Activated T-cell treated with anti-CD3 and anti-CD28 coated beads, Interleukin-2, amount 50 U/mL, for 24 hours (primary cell): ENCODE measurements around the gene SPAG5.
"Not testable (repeated sequence)": the region's sequence is repeated elsewhere in the genome, so short reads cannot be mapped to it uniquely, and the experiment has no call there.

Experiments
- DNase-seq: peaks from one replicate; pipeline ENCODE4 v3.0.0-alpha.2; 2020
- H3K27ac Mint-ChIP-seq: 2 replicates; pipeline ENCODE4 v1.8.0; 2020; ENCODE audit warnings: mild to moderate bottlenecking, mixed read lengths
- H3K27me3 Mint-ChIP-seq: 2 replicates; pipeline ENCODE4 v1.8.0; 2020; ENCODE audit warnings: mixed read lengths
- H3K36me3 Mint-ChIP-seq: 2 replicates; pipeline ENCODE4 v1.8.0; 2020; ENCODE audit warnings: low read depth, mixed read lengths
- H3K4me1 Mint-ChIP-seq: 2 replicates; pipeline ENCODE4 v1.8.0; 2020; ENCODE audit warnings: low read depth, mixed read lengths
- H3K4me3 Mint-ChIP-seq: 2 replicates; pipeline ENCODE4 v1.8.0; 2020; ENCODE audit warnings: mild to moderate bottlenecking, moderate library complexity, mixed read lengths
- H3K9me3 Mint-ChIP-seq: 2 replicates; pipeline ENCODE4 v1.8.0; 2020; ENCODE audit warnings: mixed read lengths

Gene SPAG5

DNA sequence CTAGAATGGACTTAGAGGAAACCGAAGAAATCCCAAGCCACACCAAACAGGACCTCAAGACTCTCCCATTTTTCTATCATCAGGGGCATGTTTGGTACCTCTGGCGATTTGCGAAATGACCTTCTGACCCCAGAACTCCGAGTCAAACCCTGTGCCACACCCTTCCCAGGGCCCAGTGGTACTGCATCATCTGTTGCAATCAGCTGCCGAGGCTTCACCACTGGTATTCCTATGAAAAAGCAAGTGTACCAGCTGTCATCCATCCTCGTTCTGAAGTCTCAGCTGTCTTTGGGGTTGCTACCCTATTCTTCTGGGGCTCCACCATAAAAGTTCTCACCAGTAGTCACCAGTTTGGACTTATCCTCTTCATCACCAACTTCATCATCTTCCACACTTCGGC, 17.5 kb upstream of the SPAG5 start:
- no peak overlapping the region for H3K4me3 Mint-ChIP-seq
- H3K36me3 Mint-ChIP-seq, result peaks cover 98% of the 10 kb centered on the region
- H3K9me3 Mint-ChIP-seq, result no peaks in the 10 kb centered on the region
- no peak for DNase-seq
- H3K4me1 Mint-ChIP-seq, result no peaks in the 10 kb centered on the region
- no peaks in the 10 kb centered on the region for H3K27me3 Mint-ChIP-seq
- H3K27ac Mint-ChIP-seq, result peak overlapping the region; percentile 53

DNA sequence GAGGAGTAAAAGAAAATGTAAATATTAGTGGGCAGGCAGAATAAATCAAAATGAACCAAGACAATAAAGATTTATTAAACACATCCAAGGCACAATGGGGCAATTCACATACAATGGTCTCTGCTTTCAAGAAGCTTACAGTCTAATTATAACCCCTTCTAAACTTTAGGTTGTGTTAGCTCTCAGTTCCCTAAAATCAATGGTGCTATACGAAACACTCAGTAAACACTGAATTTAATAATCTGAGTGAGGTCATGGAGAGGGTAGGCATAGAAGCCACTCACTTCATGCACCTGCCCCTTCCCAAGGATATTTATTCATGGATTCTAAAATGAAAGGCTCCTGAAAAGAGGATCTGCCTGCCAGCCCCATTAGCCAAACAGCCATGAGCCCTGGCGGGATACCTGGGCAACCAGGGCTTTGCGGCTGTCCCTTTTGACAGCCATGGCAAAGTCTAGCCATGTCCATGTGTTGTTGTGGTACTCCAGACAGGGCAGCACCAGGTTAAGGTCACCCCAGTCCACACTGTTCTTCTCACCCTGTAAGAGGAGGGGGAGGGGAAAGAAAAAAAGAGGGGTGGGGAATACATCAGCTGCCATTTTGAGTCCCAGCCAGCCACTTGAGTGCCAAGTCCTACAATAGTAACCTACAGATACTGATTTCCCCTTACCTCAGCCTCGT, 16.6 kb upstream of the SPAG5 start:
- Mint-ChIP-seq H3K27ac (peak overlapping the region; percentile 13), H3K9me3 (no peaks in the 10 kb centered on the region)

GRCh38 chr17:28613931-28614381, 15.1 kb upstream of the SPAG5 start, which contains the start of gene RSKR:
Gene RSKR (minus strand): TSS chr17:28614185. CDS start chr17:28614161, 24 bp downstream.
- H3K4me3 Mint-ChIP-seq, result no peak within 1 kb of the TSS
- peak within 1 kb of the TSS; percentile 77 for H3K27ac Mint-ChIP-seq

More for the DNA sequence above, 16.6 kb upstream of the SPAG5 start:
- DNase-seq, result no peak
- H3K4me3 Mint-ChIP-seq, result no peak overlapping the region
- H3K36me3 Mint-ChIP-seq, result peaks cover 98% of the 10 kb centered on the region
- H3K4me1 Mint-ChIP-seq, result no peaks in the 10 kb centered on the region
- H3K27me3 Mint-ChIP-seq, result no peaks in the 10 kb centered on the region

DNA sequence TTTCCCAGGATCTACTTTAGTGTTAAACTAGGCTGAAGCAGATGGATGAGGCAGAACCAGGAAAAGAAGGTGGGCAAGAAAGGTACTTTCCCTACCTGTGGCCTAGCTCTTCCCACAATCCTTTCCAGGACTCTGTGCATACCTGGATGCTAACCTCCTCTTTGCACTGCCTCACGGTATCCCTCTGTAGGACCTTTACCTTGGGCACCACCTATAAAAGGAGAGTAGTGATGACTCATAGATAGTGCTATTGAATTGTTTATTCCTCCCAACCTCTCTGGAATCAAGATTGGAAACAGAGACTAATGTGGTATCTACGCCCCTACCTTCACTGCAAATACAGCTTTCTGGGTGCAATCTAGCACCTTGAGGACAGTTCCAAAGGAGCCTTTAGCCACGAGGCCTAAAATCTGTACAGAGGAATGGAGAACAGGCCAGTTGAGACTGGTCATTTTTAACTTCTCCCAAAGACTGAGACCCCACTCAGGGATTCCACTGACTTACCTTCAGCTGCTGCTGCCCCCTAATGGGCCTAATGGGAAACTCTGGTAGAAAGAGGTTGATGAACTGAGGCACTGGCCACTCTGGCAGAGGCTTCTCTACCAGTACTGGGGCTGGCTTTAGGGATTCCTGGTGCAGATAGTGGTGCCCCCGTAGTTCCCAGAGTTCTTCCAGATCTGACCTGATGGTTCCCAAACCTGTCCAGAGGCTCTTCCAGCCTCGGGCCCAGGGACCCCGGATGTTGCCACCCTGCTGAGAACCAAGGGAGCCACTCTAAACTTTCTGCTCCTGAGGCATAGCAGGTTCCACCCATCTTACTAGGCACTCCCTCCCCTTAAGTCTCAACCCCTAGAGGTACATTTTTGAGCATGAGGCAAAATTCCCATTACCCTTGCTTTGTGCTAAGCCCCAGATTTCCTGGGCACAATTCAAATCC, 14.4 kb upstream of the SPAG5 start:
- Mint-ChIP-seq H3K4me3 (no peak overlapping the region), H3K27ac (peak overlapping the region; percentile 77), H3K9me3 (no peaks in the 10 kb centered on the region)

More at GRCh38 chr17:28613931-28614381, 15.1 kb upstream of the SPAG5 start, which contains the start of gene RSKR:
- H3K27me3 Mint-ChIP-seq, result no peaks in the 10 kb centered on the region
- no peaks in the 10 kb centered on the region for H3K9me3 Mint-ChIP-seq
- no peaks in the 10 kb centered on the region for H3K4me1 Mint-ChIP-seq
- H3K36me3 Mint-ChIP-seq, result peaks cover 97% of the 10 kb centered on the region
- DNase-seq, result no peak

GRCh38 chr17:28612531-28612930, 13.7 kb upstream of the SPAG5 start:
- DNase-seq, result no peak
- Mint-ChIP-seq H3K27me3 (no peaks in the 10 kb centered on the region), H3K4me3 (no peak overlapping the region), H3K27ac (peak overlapping the region; percentile 48), H3K36me3 (peaks cover 98% of the 10 kb centered on the region), H3K9me3 (no peaks in the 10 kb centered on the region), H3K4me1 (no peaks in the 10 kb centered on the region)

More for the DNA sequence above, 14.4 kb upstream of the SPAG5 start:
- Mint-ChIP-seq H3K36me3 (peaks cover 96% of the 10 kb centered on the region), H3K27me3 (no peaks in the 10 kb centered on the region), H3K4me1 (no peaks in the 10 kb centered on the region)
- DNase-seq, result peak; percentile 43

- H3K27ac Mint-ChIP-seq, result peak overlapping the region; percentile 63
These were observed 11.6 kb upstream of the SPAG5 start for GRCh38 chr17:28610376-28610775.

GRCh38 chr17:28604031-28604430, 5.2 kb upstream of the SPAG5 start:
- Mint-ChIP-seq H3K36me3 (peaks cover 52% of the 10 kb centered on the region), H3K4me1 (peaks cover 11% of the 10 kb centered on the region)
- DNase-seq, H3K27me3 Mint-ChIP-seq, H3K4me3 Mint-ChIP-seq, H3K27ac Mint-ChIP-seq, H3K9me3 Mint-ChIP-seq: not testable (repeated sequence)

More at GRCh38 chr17:28610376-28610775, 11.6 kb upstream of the SPAG5 start:
- H3K27me3 Mint-ChIP-seq, result no peaks in the 10 kb centered on the region
- no peak overlapping the region for H3K4me3 Mint-ChIP-seq
- no peak for DNase-seq
- no peaks in the 10 kb centered on the region for H3K4me1 Mint-ChIP-seq
- H3K9me3 Mint-ChIP-seq, result no peaks in the 10 kb centered on the region
- H3K36me3 Mint-ChIP-seq, result peaks cover 91% of the 10 kb centered on the region

DNA sequence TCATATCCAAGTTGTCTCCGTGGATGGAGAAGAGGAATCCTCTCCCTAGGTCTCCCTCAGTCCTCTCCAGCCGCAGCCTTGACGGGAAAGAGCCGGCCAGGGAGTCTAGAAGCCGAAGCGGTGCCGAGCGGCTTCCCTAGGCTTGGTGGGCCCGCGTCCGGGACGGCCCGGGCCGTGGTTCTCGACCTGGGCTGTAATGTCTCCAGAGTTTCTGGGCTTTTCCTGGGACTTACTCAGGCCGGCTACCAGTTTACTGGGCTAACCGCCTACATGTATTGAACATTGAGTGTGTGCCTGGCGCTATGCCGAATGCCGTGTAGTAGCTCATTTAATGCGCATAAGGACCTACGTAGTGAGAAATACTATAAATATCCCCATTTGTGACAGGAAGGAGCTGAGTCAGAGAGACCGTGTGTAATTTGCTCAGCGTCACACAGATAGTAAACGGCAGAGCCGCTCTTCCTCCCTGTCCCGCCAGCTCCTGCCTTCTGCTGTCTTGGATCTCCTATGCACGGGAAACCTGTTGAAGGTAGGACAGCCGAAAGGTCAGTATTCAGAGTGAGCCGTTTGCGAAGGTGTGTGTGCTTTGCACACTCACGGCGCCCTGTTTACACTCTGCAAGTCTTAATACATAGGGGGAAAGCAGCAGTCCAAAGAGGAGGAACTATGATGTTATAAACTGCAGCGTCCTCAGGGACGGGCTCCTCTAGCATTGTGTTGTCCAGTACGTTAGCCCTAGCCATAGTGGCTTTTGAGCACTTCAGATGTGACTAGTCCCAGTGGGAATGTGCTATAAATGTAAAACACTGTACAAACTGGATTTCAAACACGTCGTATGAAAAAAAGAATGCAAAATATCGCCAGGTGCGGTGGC, 723 bp upstream of the SPAG5 start:
- no peaks in the 10 kb centered on the region for H3K9me3 Mint-ChIP-seq
- no peak for DNase-seq
- H3K36me3 Mint-ChIP-seq, result peaks cover 48% of the 10 kb centered on the region
- H3K4me1 Mint-ChIP-seq, result peaks cover 23% of the 10 kb centered on the region
- no peaks in the 10 kb centered on the region for H3K27me3 Mint-ChIP-seq
- H3K4me3 Mint-ChIP-seq, result peak overlapping the region; percentile 91
- H3K27ac Mint-ChIP-seq, result peak overlapping the region; percentile 94

- no peak for DNase-seq
- Mint-ChIP-seq H3K4me1 (peaks cover 23% of the 10 kb centered on the region), H3K9me3 (no peaks in the 10 kb centered on the region), H3K27ac (peak overlapping the region; percentile 94), H3K27me3 (no peaks in the 10 kb centered on the region), H3K36me3 (peaks cover 46% of the 10 kb centered on the region), H3K4me3 (peak overlapping the region; percentile 91)
These were observed 436 bp downstream of the SPAG5 start for GRCh38 chr17:28598389-28598788.

DNA sequence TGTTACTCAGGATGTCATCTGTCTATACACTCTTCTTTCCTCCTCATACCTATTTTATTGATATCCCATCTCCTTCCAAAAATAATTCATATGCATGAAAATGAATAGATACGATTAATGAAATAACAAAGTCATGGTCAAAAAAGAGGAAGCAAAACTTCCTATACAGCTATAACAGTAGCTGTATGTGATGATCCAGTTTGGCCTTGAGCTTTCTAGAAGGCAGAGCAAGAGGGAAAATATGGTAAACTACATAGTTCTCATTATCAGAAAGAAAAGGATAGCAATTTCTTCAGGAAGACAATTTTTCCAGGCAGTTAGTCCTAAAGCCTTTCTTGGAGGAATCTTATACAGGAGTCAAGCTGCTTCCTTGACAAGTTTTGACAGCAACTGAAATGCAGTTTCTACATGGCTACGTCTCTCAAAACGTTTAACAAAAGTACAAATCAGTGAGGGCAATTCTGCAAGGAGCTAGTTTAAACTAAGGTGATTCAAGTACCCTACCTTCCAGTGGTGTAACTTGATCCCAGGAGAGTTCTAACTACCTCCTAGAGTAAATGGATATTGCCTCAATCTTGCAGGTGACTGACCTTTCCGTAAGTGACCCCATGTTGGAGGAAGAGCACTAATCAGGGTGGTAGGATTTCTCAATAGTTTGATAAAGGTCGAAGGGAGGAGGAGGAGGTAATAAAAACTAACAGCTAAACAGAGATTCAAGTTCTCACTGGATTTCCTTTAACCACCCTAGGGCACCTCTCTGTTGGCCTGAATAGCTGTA, 1.0 kb downstream of the SPAG5 start:
- Mint-ChIP-seq H3K4me3 (peak overlapping the region; percentile 91), H3K36me3 (peaks cover 48% of the 10 kb centered on the region), H3K27ac (peak overlapping the region; percentile 94), H3K4me1 (peaks cover 23% of the 10 kb centered on the region), H3K9me3 (no peaks in the 10 kb centered on the region), H3K27me3 (no peaks in the 10 kb centered on the region)
- DNase-seq, result no peak

- H3K27ac Mint-ChIP-seq, result no peak overlapping the region
These were observed 6.6 kb downstream of the SPAG5 start for GRCh38 chr17:28592260-28592659.

DNA sequence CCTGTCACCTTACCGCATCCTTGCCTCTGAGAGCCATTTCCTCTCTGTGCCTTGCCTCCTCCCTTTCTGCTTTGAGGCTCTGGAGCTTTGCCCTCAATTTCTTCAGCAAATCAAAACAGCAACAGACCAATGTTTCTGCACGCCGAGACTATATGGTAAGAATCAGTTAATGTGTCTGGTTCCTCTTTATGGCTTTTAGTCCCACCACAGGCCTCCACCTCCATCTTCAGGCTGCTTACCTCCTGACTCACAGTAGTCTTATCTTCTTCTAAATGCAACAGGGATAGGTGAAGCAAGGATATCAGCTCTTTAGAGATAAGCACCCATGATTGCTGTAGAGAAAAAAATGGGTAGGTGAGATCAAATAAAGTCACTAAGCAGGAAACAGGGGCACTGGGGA, 13.0 kb downstream of the SPAG5 start:
- Mint-ChIP-seq H3K27ac (no peak overlapping the region), H3K36me3 (peaks cover 28% of the 10 kb centered on the region), H3K9me3 (no peaks in the 10 kb centered on the region), H3K4me3 (no peak overlapping the region), H3K27me3 (no peaks in the 10 kb centered on the region), H3K4me1 (no peaks in the 10 kb centered on the region)
- DNase-seq, result no peak

More at GRCh38 chr17:28592260-28592659, 6.6 kb downstream of the SPAG5 start:
- DNase-seq, result no peak
- Mint-ChIP-seq H3K9me3 (no peaks in the 10 kb centered on the region), H3K4me3 (no peak overlapping the region), H3K27me3 (no peaks in the 10 kb centered on the region), H3K36me3 (peaks cover 72% of the 10 kb centered on the region), H3K4me1 (peaks cover 1% of the 10 kb centered on the region)

GRCh38 chr17:28584434-28584833, 14.4 kb downstream of the SPAG5 start:
- Mint-ChIP-seq H3K27me3 (no peaks in the 10 kb centered on the region), H3K36me3 (peaks cover 33% of the 10 kb centered on the region), H3K27ac (no peak overlapping the region), H3K4me1 (peaks cover 11% of the 10 kb centered on the region), H3K4me3 (no peak overlapping the region), H3K9me3 (no peaks in the 10 kb centered on the region)
- no peak for DNase-seq
